Amniotic epithelial cell (primary cell): Measurements from ENCODE around the gene SPOP.
"Not testable (repeated sequence)": the region's sequence is repeated elsewhere in the genome, so short reads cannot be mapped to it uniquely, and the experiment has no call there.

Experiments
- DNase-seq: peaks from one replicate; pipeline ENCODE4 v3.0.0-alpha.2; 2010; ENCODE audit warnings: low read depth

The SPOP gene

DNA sequence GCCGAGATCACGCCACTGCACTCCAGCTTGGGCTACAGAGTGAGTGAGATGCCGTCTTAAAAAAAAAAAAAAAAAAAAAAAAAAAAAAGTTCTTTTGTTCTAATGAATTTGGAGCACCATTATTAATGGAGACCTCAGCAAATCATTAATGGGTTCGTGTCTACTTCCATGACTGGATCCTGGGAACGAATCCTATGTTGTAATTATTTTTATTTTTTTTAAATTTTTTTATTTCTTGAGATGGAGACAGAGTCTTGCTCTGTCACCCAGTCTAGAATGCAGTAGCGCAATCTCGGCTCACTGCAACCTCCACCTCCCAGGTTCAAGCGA, 30.7 kb downstream of the SPOP start:
- DNase-seq, result no peak

DNA sequence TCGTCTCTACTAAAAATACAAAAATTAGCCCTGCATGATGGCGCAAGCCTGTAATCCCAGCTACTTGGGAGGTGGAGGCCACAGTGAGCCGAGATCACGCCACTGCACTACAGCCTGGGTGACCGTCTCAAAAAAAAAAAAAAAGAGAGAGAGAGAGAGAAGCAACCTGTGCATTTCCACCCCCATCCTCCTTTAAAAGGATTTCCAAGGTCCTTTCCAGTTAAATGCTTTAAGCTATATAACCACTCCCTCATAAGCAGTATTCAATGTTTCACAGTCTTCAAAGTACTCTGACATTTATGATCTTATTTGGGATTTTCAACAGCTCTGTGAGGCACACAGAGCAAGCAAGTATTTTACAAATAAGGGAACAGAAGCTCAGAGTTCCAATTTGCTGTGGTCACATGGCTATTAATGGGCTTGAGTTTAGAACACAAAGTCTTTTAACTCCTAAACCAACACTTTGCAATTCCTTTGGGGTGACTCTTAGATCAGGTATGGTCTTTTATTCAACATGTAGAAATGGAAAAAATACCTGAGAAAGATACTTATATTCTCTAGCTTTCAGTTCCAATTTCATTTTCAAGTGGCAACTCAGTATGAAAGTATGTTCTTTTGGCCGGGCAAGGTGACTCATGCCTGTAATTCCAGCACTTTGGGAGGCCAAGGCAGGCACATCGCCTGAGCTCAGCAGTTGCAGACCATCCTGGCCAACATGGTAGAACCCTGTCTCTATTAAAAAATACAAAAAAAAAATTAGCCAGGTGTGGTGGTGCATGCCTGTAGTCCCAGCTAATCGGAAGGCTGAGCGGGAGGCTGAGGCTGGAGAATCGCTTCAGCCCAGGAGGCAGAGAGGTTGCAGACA, 31.3 kb downstream of the SPOP start:
- DNase-seq, result peak; percentile 71

DNA sequence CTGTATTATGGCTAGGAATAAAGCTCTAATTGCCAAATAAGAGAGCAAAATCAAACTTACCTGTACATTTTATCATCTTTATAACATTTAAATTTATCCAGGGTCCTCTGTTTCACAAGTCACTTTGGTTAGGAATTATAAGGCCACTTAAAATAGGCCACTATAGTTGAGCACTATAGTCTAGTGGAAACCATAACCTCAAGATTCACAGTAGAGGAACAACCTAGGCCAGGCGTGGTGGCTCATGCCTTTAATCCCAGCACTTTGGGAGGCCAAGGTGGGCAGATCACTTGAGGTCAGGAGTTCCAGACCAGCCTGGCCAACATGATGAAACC, 31.9 kb downstream of the SPOP start:
- DNase-seq, result not testable (repeated sequence)

DNA sequence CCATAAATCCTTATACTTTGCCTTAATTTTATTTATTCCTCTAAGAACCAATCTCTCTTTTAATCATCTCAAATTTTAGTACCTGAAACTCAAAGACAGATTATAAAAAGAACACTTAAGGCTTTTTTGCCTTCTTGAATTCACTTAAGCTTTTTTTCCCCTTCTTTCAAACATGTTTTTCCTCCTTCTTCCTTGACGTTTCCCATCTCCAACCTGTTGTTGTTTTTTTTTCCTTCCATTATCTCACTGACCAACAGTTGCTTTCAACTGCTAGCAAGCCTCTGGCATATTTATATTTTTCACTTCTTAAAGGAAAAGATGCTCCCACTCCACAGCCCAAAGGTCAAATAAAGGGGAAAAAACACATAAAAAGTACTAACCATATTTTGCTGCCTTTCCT, 32.2 kb downstream of the SPOP start:
- peak; percentile 25 for DNase-seq

DNA sequence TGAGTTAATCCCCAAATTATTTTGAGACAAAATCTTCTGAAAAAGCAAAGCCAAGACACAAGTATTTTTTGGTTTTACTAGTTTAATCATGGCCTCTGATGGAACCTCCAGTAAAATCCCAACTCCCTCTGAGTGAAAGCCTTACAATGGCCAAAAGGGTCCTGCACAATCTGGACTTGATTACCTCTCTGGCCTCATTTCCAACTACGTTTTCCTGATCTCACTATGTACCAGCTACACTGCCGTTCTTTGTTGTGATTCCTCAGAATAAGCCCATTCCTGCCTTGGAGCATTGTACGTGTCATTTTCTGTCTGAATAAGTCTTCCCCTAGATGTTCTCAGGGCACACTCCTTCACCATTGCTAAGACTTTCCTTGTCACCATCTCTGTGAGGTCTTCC, 37.3 kb downstream of the SPOP start:
- DNase-seq, result no peak

DNA sequence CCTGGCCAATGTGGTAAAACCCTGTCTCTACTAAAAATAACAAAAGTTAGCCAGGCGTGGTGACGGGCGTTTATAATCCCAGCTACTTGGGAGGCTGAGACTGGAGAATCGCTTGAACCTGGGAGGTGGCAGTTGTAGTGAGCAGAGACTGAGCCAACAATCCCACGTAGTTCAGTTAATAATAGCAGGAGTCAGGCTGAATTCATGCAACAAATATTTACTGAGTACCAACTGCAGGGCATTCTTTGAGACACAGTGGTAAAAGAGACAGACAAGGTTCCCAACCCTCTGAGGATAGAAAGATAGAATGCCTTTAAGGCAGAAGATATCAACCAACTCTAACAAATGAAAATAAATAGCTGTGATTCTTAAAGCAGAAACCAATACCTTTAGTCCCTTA, 39.1 kb downstream of the SPOP start:
- no peak for DNase-seq

DNA sequence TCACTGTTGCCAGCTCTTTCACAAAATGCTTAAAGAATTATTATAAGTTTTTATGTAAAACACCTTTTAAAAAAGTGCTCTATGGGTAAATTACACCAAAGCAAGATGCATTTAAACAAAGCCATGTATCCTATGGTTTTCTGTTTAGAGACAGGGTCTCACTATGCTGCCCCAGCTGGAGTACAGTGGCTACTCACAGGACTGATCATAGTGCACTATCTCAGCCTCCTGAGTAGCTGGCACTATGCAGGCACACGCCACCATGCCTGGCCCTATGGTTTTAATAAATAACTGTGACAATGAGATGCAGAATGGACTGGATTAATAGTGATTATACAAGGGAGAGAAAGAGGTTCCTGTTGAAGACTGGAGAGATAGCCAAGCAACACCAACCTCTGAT, 40.2 kb downstream of the SPOP start:
- no peak for DNase-seq

DNA sequence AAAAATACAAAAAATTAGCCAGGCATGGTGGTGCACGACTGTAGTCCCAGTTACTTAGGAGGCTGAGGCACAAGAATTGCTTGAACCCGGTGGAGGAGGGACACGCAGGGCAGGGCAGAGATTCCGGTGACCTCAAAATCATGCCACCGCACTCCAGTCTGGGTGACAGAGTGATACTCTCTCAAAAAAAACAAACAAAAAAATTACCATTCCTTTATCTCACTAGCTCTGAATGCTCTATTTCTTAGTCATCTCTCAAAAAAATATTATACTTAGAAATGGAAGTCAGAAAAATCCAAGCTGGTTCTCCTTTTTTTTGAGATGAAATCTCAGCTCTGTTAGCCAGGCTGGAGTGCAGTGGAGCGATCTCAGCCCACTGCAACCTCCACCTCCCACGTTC, 40.8 kb downstream of the SPOP start:
- DNase-seq, result no peak

DNA sequence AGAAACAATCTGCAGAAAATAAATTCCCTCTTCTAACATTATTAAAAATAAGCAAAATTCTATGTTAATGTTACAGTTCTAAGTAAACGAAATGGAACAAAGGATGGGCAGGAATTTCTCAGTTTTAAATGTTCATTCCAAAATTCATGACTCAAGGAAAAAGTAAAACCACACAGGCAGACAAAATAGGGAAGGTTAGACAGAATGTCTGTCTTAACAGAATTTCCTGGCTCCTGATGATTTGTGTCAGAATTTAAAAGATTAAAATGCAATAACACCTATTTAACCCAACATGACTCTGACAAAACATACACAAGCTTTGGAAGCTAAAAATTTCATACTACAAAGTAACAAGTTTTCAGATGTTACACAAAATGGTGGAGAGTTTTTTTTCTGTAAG, 42.8 kb downstream of the SPOP start:
- DNase-seq, result no peak

DNA sequence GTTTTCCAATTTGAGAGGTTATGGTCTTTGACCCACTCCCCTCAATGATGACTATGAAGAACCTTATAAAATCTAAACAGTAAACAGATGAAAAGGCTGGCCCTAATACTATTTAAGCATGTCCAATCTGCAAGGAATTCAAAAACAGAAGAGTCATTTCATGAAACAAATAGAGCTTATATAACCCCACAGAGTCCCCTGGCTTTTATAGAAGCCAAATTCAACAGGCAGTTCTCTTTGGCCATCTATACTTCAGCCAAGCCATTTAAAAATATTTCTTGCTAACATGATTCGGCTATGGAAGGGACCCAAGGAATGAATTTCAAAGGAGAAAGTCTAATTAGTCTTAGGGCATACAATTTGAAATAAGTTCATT, 43.4 kb downstream of the SPOP start:
- no peak for DNase-seq

DNA sequence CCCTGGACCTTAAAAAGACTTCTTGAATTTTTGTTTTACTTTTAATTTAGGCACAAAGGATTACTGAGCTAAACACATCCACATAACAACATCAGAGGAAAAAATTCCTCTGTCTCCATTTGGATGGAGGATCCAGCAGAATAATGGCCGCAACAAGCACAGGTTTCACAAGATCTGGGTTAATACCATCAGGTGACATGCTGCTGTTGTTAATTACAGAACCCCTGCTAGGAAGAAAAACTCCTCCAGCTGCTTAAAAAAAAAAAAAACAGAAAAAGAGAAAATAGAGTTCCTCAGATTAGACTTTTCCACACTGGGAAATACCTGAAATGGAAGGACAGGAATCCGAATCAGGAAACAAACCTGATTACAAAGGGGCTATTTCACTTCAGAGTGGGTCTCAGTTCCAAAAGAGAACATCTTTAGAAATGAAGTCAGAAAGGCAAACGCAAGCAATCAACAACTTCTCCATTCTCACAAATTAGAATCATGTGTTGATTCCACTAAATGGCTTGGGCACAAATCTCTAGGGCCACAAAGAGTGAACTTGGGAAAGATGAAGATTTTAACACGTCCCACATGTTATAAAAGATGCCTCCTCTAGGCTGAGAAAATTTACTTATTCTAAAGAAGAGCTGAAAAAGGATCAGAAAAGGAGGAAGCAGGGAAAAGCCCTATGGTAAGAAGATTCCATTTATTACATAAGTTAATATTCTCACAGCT, 44.0 kb downstream of the SPOP start:
- DNase-seq, result no peak

DNA sequence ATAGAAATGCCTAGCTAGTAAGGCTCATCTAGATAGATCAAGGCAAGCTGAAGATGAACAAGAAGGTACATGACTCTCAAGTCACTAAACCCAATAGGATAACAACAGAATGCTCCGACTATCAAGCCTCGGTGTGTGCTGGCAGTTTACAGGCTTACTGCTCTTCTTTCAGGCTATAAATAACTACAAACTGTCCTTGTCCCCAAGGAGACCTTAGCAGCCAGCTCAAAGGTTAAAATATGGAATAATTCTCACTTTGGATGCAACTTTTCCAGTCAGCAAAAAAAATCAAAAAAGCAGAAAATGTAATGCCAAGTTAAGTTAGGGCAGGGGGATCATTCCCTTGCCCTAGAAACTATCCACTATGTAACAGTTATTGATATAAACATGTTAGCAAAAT, 44.6 kb downstream of the SPOP start:
- DNase-seq, result no peak

DNA sequence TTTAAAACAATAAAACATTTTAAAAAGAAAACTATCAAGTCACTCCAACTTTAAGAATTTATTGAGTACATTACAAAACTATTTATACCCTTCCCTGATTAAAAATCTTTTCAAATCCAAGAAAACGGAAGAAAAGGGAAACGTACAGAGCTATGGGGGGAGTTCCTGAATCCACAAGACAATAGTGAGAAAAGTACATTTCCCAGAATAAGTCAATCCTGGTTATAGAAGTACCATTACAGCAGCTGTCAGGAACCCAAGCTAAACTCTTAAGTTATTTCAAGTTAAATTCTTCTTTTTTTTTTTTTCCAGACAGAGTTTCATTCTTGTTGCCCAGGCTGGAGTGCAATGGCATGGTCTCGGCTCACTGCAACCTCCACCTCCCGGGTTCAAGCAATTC, 45.7 kb downstream of the SPOP start:
- no peak for DNase-seq

DNA sequence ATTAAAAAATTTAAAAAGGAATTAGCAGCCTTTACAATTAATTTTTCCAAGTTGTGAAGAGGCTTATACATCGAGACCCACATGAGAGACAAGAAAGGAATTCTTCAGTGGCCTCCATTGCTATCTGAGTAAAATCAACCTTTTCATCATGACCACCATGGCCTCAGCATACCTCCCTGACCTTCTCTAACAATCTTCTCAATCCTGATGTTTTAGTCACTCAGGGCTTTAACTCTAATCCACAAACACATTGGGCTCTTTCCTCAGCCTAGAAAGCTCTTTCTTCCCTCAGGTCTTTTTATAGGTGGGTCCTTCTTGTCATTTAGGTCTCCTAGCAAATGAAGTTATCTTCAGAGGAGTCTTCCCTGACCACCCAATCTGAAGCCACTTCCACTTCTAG, 46.4 kb downstream of the SPOP start:
- peak; percentile 25 for DNase-seq

DNA sequence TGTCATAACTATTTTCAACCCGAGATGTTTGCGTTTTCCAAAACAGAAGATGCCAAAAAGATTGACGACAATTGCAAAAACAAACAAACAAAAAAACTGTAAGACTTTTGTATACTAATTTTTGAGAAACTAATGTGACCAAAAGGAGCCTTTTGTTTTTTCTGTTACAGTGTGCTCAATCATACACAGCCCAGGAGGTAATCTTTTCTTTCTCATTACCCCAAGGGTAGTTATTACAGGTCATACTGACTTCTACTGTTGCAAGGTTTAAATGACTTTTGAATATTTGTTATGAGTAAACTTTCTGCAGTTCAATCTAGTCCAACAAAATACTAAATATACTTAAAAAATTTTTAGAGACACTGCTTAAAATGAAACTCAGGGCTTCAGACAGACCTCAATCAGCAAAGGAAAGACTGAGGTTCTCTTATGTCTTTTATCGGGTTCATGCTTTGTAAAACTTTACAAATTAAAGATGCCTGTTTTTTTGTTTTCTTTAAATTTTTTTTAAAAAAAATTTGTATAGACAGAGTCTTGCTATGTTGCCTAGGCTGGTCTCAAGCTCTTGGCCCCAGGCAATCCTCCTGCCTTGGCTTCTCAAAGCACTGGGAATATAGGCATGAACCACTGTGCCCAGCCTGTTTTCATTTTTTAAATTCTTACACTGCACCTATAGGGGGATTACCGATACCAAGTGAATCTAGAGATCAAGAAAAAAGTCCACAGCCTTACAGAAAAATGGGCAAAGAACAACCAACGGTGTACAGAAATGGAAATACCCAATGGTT, 47.6 kb downstream of the SPOP start:
- DNase-seq, result no peak

DNA sequence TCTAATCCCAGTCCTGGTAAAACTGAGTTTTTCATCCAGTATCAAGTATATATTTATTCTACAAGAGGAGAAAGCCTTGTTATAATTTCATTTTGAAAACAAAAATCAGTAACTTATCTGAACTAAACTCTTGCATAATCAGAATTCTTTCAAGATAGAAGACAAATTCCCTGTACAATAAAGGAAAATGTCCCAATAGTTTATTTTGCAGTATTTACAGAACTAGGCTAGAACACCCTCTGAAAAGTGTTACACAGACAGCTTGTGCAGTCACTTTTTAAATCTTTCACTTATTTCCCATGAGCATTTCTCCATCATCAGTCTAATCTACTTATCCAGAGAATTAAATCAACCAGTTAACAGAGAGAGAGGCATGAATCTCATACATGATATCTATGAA, 48.5 kb downstream of the SPOP start:
- DNase-seq, result peak; percentile 57

DNA sequence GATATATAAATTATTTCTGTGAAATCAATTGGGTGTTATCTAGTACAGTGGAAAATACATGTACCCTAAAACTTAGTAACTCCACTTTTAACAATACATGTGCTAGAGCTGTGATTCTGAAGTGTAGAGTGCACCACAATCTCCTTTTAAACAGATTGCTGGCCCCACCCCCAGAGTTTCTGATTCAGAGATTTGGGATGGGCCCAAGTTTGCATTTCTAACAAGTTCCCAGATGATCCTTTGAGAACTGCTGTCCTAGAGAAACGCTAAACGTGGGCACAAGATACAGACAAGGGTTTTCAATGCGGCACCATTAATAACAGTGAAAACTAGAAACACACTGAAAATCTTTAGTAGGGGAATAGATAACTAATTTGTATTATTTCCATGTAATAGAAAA, 53.0 kb downstream of the SPOP start:
- DNase-seq, result peak; percentile 43

DNA sequence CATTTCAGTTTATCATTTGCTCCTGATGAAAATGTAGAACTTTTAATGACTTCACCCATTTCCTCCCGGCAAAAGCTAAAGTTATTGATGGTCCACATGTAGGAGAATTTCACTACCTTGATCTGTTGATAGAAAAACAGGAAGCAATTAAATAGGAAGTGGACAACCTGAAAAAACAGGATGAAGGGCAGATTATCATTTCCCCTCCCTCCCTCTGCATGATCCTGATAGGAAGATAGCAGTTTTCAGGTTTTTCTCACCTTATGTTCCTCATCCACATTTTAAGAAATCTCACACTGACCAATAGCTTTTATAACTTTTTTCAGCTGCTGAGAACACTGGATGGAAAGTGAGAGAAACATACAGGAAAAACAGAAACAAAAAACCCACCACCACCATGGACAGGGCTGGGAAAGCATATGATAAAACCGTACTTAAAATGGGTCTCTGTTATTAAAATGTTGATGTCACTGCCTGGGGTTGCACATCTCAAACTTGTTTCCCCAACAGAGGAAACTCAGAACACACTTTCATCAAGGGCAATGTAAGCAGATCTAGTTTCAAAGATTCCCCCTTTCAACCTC, 55.9 kb downstream of the SPOP start:
- no peak for DNase-seq

DNA sequence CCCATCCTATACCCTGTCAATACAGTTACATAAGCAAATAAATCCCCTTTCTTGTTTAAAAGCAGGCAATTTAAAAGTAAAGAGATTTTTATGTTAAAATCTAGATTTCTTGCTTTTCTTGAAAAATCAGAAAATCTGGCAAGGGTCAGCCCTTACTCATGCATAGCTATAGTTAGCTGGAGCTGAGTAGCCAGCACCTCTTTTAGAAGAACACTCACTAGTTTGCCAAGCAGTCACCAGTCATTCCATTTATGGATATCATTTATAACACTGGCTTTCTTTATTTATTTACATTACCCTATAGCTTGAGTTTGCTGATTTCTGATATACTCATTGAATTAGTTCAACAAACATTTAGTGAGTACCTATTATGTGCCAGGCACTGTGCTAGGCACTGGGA, 56.5 kb downstream of the SPOP start:
- DNase-seq, result no peak

DNA sequence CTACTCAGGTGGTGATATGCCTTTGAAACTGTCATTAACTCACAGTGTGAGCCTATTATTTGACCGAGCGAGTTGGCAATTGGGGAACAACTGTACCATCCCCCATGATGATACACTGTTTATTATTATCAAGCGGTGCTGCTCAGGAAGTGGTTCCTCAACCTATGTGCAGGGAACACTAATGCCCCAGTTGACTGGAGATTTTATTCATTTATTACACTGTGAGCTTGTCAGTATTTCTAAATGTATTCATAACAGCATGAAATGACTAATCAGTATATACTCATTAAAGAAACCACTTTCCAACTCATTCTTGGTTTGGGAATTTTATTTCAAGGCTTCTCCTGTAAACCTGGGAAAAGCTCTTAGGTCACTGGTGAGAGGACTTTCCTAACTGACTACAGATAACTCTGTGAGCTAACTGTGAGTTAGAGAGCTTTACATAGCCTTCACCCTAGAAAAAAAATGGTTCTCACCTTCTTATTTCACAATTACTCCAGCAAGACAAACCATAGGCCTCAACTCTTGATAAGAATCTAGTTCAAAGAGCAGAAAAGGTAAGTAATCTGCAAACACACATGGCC, 59.8 kb downstream of the SPOP start:
- DNase-seq, result peak; percentile 91

DNA sequence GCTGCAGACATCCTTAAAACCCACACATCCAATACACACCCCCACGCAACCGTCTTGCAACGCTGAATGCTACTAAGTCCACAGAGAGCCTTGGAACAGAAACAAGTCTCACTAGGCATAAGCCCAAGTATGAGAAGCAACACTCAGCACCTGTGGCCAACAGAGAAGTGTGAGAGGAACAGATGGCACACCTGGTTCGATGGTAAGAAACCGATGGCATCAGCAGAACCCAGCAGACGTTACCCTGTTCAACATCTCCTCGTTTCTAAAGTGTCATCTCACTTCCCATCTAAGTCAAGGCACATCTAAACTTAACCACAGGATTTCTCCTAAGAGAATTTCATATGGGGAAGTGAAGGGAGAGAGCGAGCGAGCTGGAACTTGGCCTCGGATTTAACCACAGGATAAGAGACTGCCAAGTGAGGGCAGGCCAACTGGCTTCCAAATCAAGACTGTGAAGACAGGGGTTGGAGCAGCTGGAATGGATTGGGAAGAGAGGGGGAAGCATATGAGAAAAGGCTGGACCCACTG, 61.2 kb downstream of the SPOP start:
- peak; percentile 57 for DNase-seq

DNA sequence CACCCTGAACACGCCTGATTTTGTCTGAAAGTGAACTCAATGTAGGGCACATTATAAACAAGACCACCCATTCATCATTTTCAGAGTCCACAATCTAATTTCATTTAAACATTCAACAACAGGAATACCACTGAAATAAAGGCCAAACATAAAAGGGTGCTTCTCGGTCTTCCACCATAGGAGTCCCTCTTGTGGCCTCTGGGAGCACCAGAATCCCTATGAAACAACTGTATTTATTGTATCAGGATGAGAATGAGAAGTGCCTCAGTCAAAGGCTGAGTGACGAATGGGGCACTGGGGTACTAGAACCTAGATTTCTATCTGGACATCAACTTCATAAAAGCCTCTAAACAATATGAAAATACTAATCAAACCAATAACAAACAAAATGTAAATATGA, 61.8 kb downstream of the SPOP start:
- no peak for DNase-seq
